GM19467 (cell line): Measurements from ENCODE around the gene NDRG4.

Source experiments
- ATAC-seq: cut with Tn5 transposase; IDR thresholded peaks from one replicate; pipeline ENCODE4 v1.9.1; 2021; ENCODE audit warnings: mild to moderate bottlenecking, moderate library complexity; ENCODE audit not compliant: unreplicated experiment

The NDRG4 gene

GRCh38 chr16:58537124-58537906 lies 37.4 kb downstream of the NDRG4 start:
- no peak for ATAC-seq

GRCh38 chr16:58541711-58542110 lies 41.8 kb downstream of the NDRG4 start:
- ATAC-seq: no peak

DNA sequence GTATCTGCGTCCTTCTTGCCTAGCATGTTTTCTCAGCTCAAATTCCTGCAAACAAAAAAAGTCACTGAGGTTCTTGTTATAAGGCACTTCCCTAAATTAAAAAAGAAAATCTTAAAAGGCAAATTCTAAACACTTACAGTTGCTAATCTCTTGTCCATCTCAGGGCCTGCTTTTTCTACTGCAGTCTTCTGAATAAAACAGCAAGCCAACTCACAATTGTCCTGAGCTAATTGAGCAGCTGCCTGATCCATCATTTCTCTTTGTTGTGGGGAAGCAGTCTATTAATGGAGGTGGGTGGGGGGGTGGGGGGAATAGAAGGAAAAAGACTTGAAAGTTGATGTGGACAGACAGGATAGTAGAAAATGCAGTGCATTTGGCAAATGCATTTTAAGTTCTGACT lies 42.3 kb downstream of the NDRG4 start:
- no peak for ATAC-seq

- ATAC-seq: no peak
Observed at GRCh38 chr16:58543685-58544084, 43.7 kb downstream of the NDRG4 start.

DNA sequence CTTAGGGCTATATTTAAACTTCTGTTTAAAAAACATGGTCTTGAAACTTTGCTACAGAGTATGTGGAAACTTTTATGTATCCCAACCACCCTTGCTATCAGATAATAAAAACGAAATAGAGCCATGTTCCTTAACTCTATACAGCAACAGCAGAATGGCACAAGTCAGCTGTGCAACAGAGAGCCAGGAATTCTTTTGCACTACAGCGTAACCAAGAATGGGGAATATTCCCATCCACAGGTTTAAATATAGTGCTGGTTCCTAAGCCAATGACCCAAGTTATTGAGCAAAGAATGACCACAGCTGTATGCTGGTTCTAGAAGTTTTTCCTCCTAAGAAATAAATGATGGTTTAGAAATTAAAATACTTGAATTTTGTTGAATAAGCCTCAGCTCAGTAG lies 48.4 kb downstream of the NDRG4 start:
- ATAC-seq: no peak

DNA sequence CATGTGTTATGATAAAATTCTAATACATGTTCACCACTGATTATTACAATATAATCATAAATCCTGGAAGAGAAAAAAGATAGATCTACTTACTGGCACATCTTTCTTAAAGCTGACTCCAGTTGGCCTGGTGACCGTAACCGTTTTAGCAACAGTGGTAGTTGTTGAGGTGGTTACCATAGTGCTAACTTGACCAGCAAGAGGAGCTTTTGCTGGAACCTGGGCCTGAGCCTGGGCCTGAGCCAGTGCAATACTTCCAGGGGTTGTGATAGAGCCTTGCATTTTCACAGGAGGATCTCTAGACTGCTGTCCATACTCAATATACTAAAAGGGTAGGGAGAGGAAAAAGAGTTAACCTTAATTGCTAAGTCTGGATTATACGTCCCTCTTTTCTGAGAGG lies 51.6 kb downstream of the NDRG4 start:
- ATAC-seq: no peak

DNA sequence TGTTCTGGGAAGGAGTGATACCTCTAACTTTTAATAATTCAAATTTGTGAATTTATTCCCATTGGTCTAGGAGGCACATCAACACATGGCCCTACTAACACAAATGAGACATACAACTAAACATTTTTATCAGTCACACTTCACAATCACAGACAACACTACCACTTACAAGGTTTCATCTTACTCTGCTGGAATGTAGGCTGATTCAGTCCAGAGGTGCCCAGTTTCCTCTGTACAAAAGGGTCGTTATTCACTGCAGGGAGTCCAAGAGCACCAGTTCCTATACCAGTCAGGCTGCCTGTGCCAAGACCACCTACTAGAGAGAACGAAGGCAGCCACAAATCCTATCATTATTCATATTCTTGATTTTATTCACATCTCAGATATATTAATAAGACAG lies 56.7 kb downstream of the NDRG4 start:
- no peak for ATAC-seq
